ENCODE measurements around the gene TDO2.
"Not testable (repeated sequence)": the region's sequence is repeated elsewhere in the genome, so short reads cannot be mapped to it uniquely, and the experiment has no call there.

TDO2 gene

GRCh38 chr4:155903453-155903852, at the start of gene TDO2:
TSS of gene TDO2 (plus strand) at chr4:155903696. CDS start at chr4:155903759, 63 bp downstream.
- no peak for FAIRE-seq
- DNase-seq (ENCODE audit: insufficient read length, low spot score): no peak

- no peak for DNase-seq (ENCODE audit: insufficient read length, low spot score)
- FAIRE-seq: no peak
Measured at GRCh38 chr4:155854582-155855226, 48.8 kb upstream of the TDO2 start.

GRCh38 chr4:155855897-155856296, 47.6 kb upstream of the TDO2 start:
- FAIRE-seq: no peak
- DNase-seq (ENCODE audit: insufficient read length, low spot score): no peak

GRCh38 chr4:155866177-155866576, 37.3 kb upstream of the TDO2 start, which contains the start of gene ASIC5:
TSS of gene ASIC5 (minus strand) at chr4:155866277. CDS start at chr4:155866226, 51 bp downstream.
- no peak for DNase-seq (ENCODE audit: insufficient read length, low spot score)
- no peak for FAIRE-seq

DNA sequence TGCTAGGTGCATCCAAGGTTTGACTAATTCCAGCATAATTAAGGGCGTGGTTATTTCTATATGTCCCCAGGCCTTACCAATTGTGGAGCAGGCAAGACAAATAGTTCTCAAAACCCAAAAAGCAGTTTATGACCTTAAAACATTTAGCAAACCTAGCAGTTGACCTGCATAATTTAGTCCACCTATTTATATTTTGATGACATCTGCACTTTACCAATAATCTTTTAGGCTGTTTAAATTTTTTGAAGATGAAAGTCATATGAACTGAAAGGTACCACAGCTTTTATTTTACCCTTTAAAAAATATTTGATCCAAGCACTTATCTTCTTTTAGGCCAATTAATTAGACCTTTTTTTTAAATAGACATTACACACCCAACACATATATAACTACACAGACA, 27.6 kb upstream of the TDO2 start:
- FAIRE-seq: no peak
- no peak for DNase-seq (ENCODE audit: insufficient read length, low spot score)

- no peak for FAIRE-seq
- DNase-seq (ENCODE audit: insufficient read length, low spot score): no peak
Measured at GRCh38 chr4:155877971-155878370, 25.5 kb upstream of the TDO2 start.

DNA sequence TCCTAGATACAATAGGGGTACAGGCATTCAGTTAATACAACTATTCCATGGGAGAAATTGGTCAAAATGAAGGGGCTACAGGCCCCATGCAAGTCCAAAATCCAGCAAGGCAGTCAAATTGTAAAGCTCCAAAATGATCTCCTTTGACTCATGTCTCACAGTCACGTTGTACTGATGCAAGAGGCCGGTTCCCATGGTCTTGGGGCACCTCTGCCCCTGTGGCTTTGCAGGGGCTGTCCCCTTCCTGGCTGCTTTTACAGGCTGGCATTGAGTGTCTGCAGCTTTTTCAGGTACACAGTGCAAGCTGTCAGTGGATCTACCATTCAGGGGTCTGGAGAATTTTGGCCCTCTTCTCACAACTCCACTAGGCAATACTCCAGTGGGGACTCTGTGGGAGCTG, 24.9 kb upstream of the TDO2 start:
- FAIRE-seq: no peak
- no peak for DNase-seq (ENCODE audit: insufficient read length, low spot score)

DNA sequence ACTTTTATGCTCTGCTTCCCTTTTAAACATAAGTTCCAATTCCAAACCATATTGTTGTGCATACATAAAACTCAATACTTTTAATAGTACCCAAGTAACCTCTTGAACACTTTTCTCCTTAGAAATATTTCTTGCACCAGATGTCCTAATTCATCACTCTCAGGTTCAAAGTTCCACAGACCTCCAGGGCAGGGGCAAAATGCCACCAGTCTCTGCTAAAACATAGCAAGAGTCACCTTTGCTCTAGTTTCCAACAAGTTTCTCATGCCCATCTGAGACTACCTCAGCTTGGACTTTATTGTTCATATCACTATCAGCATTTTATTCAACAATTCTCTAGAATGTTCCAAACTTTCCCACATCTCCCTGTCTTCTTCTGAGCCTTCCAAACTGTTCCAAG, 23.7 kb upstream of the TDO2 start:
- DNase-seq (ENCODE audit: insufficient read length, low spot score): no peak
- FAIRE-seq: no peak

DNA sequence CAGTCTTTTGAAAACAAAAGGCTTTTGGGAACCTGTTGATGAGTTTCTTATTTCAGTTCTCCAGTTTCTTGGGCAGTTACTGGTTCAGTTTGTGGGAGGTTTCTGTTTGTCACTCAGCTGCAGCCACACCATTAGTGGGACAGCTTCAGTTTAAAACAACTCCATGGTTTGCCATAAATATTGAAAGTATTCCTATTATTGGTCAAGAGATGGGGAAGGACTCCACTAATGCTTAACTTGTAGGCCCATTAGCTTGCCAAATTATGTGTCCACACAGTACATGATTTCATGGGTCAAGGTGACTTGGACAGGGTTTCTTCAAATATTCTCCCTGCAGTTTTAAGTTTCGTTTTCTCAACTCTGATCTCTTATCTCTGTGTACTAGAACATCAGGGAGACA, 21.9 kb upstream of the TDO2 start:
- DNase-seq (ENCODE audit: insufficient read length, low spot score) (no peak), FAIRE-seq (no peak)

DNA sequence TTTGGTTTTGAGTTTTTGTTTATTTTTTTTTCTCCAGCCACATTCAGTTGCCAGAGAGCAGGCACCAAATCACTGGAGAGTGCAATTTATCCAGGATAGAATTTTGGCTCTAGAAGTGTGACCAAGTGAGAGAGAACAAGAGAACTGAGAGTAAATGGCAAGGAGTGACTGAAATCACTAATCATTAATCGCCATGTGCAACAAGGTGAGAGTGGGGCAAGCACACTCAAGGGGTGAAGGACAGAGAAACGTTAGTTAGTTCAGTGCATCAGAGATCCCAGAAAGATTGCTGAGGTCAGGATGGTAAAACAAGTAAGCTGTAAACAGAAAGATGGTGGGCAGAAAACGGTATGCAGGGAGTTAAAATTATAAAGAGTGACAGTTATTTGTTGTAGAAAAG, 19.6 kb upstream of the TDO2 start:
- FAIRE-seq (no peak), DNase-seq (ENCODE audit: insufficient read length, low spot score) (no peak)

GRCh38 chr4:155885666-155886065, 17.8 kb upstream of the TDO2 start:
- FAIRE-seq: no peak

GRCh38 chr4:155887045-155887444, 16.5 kb upstream of the TDO2 start:
- no peak for FAIRE-seq
- DNase-seq (ENCODE audit: insufficient read length, low spot score): no peak

More at GRCh38 chr4:155885666-155886065, 17.8 kb upstream of the TDO2 start:
- DNase-seq (ENCODE audit: insufficient read length, low spot score): no peak

- FAIRE-seq: no peak
Measured at GRCh38 chr4:155887847-155888570, 15.5 kb upstream of the TDO2 start.

DNA sequence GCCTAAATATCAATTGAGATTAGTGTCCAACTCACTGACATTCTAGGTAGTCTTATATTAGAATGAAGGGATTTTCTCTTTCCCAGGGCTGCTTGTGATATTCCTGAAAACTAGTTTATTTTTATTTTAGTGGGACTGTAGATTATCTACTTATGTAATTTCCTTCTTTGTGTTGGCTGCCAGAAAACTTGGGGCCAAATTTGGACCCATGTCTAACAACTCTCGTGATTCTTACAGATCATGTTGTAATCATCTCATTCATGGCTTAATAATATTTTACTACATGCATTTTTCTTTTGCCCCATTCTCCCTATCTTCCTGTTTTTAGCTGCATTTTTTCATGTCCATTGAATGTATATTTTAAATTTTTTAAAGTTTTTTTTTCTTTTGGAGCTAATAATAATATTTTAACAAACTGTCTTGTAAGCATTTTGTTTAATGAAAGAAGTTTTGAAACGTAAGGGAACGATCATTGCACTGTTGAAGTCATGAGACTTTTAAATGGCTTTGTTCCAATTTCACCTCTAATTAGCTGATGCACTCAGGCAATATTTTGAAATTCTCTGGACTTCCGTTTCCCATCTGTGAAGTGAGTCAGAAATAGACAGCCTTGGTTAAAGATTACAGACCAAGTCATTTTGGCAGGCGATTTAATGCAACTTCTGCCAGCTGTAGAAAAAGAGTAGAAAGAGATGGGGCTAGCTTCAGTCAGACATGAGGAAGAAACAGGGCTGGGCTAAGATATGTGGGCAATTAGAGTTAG, 14.3 kb upstream of the TDO2 start:
- FAIRE-seq (no peak), DNase-seq (ENCODE audit: insufficient read length, low spot score) (no peak)

More at GRCh38 chr4:155887847-155888570, 15.5 kb upstream of the TDO2 start:
- DNase-seq (ENCODE audit: insufficient read length, low spot score): no peak

DNA sequence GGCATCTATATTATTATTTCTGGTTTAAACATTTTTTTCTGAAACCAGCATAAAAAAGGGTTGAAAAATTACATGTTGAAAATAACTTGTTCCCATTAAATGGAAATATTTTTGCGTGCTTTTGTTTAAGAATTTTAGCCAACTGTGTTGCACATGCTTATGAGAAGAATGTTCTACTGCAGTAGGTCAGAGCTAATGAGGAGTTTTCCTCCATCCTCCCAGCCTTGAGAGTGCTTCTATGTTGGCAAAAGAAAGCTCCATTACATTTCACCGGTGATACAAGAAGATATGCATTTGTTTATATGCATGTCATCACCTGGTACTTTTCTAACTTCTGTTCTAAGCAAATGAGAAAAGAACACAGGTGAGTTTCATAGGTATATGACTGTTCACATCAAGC, 13.6 kb upstream of the TDO2 start:
- FAIRE-seq: no peak
- no peak for DNase-seq (ENCODE audit: insufficient read length, low spot score)

GRCh38 chr4:155891058-155891457, 12.4 kb upstream of the TDO2 start:
- no peak for DNase-seq (ENCODE audit: insufficient read length, low spot score)
- FAIRE-seq: no peak

- DNase-seq (ENCODE audit: insufficient read length, low spot score); FAIRE-seq: not testable (repeated sequence)
Measured at GRCh38 chr4:155898371-155898770, 5.1 kb upstream of the TDO2 start.

- DNase-seq (ENCODE audit: insufficient read length, low spot score): no peak
- no peak for FAIRE-seq
Measured at GRCh38 chr4:155899891-155900290, 3.6 kb upstream of the TDO2 start.

- DNase-seq (ENCODE audit: insufficient read length, low spot score) (peak; percentile 38), FAIRE-seq (no peak)
Measured at GRCh38 chr4:155900381-155900780, 3.1 kb upstream of the TDO2 start.

DNA sequence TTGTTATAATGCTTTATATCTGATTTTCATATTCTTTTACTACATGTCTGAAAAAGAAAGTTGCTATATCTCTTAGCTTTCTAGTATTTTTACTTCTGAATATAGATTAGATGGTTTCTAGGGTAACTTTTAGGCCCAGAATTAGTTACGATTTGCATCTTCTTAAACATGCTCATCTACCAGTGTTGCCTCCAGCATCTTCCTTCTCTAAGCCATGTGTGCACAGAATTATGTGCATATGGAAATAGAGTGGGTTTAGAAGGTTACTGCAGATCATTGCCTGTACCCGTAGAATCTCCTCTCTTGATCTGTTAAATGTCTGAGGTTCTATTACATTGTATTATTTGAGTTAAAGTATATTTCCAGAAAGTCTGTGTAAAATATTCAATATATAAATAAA, 2.5 kb upstream of the TDO2 start:
- no peak for DNase-seq (ENCODE audit: insufficient read length, low spot score)

GRCh38 chr4:155904331-155904730, 835 bp downstream of the TDO2 start:
- FAIRE-seq (no peak), DNase-seq (ENCODE audit: insufficient read length, low spot score) (no peak)

More for the DNA sequence above, 2.5 kb upstream of the TDO2 start:
- no peak for FAIRE-seq

Data from HTR-8/SVneo (cell line).